SIG-M5 (cell line): ENCODE results near the gene GFER.
"Not testable (repeated sequence)": the region's sequence is repeated elsewhere in the genome, so short reads cannot be mapped to it uniquely, and the experiment has no call there.

Experiments
- DNase-seq: peaks from one replicate; lab custom pipeline; 2025; lab: John Stamatoyannopoulos, UW

Gene GFER

DNA sequence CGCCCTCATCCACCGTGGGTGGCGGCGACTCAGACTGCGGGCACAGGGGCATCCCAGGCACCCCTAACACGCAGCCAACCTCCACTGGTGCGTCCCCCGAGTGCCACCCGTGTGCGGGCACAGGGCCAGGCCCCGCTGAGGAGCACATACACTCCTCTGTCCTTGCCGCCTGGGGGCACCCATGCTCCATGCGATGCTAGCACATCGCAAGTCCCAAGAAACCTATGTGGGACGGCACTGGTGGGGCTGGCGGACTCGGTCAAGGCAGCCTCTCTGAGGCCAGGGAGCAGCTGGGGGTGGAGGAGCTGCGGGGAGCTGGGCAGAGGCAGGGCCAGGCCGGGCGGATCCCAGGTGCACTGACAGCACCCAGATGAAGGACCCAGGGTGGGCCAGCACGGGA, 21.7 kb downstream of the GFER start:
- DNase-seq: no peak

DNA sequence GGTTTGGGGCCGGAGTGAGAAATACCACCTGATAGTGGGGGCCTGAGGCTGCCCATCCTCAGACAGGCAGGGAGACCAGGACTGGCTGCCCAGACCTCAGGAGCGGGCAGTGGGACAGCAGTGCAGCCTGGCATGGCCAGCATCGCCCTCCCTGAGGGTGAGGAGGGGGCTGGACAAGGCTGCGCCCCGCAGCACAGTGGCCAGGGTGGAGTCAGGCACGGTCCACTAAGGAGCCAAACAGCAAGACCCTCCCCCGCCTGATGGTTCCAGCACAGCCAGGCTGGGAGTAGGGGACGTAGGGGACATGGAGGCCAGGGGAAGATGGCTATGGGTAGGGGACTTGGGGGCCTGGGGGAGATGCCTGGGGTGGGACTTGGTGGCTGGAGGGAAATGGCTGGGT, 22.3 kb downstream of the GFER start:
- no peak for DNase-seq

DNA sequence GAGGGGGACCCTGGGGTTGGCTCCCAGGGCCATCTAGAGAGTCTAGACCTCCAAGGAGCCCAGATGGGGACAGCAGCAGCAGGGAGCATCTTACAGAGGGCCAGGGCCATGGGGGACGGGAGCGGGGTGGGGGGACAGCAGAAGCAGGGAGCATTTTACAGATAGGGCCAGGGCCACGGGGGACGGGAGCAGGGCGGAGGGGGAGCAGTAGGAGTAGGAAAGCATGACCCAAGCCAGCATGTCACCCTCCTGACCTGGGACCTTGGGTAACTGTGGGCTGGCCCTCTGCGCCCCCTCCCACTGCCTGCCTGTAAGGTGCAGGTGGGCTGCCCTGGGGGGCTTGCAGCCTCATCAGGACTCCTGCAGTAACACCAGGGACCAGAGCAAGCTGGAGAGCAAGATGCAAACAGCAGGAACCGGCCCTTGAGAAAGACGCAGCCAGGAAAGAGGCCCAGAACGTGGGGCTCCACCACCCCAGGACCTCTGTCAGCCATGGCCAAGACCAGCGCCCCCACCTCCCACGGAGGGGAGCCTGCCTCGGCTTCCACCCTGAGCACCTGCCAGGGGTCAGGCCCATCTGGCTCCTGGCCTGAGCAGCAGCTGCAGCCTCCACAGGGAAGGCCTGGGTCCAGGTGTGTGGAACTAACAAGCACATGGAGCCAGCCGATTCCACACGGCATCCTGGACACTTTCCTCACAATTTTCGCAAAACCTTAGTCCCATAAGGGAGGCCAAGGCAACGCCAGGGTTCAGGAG, 23.3 kb downstream of the GFER start:
- no peak for DNase-seq

DNA sequence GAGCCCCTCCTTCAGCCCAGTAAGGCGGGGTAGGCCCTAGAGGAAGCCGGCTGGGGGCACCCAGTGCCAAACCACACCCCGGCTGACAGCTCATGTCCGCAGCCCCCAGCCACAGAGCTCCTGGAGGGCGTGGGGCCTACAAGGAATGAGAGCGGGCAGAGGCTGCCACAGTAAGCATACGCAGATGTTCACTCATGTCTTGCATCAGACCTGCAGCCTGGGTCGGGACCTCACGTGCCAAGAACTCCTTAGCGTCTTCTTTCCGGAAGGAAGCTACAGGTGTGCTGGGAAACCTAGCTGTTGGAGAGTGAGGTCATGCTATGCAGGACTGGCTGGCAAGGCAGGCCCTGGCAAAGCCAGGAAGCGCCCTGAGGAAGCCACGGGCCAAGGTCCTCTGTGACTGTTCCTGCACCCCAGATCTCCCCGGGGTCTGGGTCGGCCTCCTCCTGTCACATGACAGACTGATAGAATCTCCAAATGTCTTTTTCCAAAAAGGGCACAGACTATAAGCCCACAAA, 24.1 kb downstream of the GFER start:
- DNase-seq: no peak

DNA sequence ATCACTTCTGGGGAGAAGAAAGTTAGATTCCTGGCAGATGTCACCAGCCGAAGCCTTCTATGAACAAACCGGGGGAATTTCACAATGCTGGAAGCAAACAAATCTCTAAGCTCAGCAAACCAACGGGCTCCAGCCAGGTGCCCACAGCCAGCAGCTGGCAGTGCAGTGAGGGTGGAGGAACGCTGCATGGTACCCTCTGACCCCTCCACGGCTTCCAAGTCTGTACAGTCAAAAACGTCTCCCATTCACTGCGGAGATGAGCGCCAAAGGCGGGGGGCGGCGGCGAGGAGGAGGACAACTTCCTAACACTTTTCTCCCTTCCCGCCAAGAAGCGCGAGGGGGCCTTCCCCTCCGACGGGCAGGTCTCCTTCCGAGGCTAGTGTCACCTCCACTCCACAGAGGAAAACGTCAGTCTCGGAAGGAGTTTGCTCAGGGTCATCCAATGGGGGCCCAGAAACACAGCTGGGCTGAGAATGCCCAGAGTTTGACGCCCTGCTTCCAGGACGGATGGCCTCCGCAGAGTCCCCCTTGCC, 24.7 kb downstream of the GFER start:
- DNase-seq: no peak

DNA sequence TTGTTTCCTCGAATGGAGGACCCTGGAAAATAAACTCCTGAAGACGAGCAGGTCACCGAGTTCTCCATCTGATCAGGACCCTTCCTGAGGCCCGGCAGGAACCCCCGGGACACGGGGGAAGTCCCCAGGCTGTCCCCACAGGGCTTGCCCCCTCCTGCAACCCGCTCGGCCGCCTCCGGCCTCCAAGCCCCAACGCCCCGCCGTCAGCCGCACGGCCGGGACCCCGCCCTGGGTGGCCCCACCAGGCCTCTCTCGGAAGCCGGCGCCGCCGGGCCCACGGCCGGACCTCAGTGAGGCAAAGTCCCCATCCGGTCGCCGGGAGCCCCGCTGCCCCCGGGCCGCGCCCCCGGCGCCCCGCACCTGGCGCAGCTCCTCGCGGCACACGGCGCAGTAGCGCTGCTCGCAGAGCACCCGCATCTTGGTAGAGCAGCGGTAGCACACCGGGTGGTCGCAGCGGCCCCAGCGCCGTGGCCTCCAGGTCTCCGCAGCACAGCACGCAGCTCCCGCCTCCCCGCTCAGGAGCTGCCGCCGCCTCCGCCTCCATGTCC, 25.2 kb downstream of the GFER start:
- no peak for DNase-seq

DNA sequence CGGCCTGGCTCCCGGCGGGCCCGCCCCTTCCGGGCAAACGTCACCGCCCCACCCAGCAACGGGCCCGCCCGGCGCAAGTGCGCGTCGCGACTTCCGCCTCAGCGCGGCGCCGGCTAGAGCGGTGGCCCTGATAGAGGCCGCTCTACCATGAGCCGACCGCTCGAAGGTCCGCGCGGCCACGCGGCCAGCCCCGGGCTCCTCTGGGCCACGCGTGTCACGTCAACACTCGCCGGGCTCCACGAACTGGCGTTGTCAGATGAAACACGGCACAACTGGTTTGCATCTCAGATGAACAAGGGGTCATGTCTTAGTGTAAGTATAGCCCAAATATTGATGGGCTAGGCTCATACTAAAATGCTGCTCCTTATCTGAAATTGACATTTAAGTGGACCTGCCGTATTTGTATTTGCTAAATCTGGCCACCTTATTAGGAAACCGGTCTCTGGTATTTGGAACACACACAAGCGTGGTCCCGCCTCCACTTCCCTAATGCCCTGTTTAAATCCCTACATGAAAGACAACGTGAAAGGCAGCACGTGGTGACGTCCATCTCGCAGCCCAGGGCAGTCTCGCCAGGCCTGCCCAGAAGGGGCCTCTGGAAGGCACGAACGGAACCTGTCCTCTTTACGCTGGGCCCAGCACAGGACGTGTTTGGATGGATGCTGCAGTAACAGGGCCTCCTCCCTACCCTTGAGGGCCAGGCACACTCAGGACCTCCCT, 26.0 kb downstream of the GFER start, which contains the start of gene ZNF598:
Gene ZNF598, minus strand, starts transcription at position 31 of the 720 bp plus-strand sequence.
- DNase-seq: no peak

DNA sequence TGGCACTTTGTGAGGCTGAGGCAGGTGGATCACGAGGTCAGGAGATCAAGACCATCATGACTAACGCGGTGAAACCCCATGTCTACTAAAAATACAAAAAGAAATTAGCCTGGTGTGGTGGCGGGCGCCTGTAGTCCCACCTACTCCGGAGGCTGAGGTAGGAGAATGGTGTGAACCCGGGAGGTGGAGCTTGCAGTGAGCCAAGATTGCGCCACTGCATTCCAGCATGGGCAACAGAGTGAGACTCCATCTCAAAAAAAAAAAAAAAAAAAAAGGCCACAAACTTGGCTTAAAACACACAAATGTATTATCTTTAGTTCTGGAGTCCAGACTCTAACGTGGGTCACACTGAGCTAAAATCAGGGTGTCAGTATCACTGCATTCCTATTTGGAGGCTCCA, 27.7 kb downstream of the GFER start:
- not testable (repeated sequence) for DNase-seq

DNA sequence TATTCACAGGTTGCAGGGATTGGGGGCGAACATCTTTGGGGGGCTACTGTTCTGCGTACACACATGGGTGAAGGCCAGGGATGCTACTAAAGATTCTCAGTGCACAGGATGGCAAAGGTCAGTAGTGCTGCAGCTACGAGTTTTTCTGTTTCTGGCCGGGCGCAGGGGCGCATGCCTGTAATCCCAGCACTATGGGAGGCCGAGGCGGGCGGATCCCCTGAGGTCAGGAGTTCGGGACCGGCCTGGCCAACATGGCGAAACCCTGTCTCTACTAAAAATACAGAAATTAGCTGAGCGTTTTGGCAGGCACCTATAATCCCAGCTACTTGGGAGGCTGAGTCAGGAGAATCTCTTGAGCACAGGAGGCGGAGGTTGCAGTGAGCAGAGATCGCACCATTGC, 29.5 kb downstream of the GFER start:
- DNase-seq: no peak

DNA sequence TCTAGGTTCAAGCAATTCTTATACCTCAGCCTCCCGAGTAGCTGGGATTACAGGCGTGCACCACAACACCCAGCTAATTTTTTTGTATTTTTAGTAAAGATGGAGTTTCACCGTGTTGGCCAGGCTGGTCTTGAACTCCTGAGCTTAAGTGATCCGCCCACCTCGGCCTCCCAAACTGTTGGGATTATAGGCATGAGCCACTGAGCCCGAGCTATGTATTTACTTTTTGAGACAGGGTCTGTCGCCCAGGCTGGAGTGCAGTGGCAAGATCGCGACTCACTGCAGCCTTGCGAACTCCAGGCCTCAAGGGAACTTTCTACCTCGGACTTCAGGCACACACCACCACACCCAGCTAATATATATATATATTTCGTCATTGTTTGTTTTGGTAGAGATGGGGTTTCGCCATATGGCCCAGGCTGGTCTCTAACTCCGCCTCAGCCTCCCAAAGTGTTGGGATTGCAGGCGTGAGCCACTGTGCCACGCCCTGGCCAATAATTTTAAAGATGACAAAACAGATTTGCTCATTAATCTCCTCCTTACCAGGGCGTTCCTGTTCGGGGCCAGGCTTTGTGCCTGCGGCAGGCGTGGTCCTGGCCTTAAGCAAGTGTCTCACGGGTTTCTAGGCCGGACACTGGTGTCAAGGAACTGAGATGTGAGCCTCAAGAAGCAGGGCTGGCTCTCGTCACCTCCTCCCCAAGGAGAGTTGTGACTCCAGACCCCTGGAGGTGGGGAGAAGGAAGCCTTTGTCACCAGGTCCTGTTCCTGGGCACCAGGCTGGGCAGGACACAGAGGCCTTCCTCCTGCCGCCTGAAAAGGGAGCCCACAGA, 31.3 kb downstream of the GFER start:
- DNase-seq: peak; percentile 53

DNA sequence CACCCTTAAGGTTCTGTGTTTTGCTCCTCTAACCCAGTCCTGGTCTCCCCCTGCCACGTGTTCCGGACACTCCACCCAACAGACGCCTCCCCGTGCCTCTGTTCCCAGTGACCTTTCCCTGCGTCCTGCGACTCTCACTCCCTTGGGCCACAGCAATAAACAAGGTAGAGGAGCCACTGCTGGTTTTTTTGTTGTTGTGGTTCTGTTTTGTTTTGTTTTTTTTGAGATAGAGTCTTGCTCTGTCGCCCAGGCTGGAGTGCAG, 31.9 kb downstream of the GFER start:
- no peak for DNase-seq

DNA sequence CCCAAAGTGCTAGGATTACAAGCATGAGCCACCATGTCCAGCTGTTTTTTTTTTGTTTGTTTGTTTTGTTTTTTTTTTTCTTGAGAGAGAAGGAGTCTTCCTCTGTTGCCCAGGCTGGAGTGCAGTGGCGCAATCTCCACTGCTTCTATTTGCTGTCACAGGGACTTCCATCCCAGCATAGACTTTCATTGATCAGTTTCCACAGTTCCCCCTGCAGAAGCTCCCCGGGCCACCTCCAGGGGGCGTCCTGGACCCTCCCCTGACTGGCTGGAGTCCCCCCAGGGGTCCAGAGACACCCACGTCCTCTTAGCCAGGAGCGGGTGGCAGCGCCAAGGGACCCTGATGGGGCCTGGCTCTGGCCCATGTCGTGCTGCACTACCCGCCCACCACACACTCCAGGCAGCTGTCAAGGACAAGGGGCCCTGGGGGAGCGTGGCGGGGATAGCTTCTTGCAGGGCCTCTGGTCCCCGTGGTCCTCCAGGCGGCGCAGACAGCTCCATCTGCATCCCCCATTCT, 32.5 kb downstream of the GFER start:
- no peak for DNase-seq

DNA sequence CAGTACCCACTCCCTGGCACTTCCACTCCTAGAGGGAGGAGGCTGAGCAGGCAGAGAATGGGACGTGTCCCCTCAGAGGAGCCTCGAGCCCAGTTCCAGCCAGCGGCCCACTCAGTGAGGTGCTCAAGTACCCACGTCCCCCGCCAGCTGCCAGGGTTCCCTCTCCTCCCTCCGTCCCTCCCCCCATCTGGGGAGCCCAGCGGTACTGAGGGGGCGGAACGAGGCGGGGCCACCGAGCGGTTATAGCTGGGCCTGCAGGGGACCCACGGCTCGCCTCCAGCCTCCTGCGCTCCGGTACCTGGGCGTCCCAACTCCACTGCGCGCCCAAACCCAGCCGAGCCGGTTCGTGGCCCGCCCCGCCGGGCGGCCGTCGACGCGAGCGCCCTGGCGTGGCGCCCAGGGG, 35.5 kb downstream of the GFER start, which contains the start of gene NPW:
Gene NPW, plus strand, starts transcription at position 268 of the 403 bp plus-strand sequence.
- DNase-seq: no peak

DNA sequence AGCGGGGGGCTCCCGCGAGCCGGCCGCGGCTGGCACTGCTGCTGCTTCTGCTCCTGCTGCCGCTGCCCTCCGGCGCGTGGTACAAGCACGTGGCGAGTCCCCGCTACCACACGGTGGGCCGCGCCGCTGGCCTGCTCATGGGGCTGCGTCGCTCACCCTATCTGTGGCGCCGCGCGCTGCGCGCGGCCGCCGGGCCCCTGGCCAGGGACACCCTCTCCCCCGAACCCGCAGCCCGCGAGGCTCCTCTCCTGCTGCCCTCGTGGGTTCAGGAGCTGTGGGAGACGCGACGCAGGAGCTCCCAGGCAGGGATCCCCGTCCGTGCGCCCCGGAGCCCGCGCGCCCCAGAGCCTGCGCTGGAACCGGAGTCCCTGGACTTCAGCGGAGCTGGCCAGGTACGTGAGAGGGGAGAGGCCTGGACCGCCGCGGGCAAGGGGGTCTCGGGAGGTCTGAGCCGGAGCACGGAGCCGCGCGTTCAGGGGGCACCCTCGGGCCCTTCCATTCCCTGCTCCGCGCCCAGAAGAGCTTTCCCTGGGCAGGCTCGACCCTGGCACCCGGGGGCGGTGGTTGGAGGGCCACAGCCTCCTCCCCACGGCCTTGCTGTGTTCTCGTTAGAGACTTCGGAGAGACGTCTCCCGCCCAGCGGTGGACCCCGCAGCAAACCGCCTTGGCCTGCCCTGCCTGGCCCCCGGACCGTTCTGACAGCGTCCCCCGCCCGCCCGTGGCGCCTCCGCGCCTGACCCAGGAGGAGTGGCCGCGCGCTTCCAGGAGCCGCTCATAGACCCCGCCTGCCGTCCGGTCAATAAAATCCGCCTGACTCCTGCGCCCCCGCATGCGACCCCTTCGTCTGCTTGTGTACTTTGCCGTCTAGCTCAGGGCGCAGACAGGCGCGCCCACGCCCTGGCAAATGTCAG, 36.2 kb downstream of the GFER start:
- DNase-seq: no peak

DNA sequence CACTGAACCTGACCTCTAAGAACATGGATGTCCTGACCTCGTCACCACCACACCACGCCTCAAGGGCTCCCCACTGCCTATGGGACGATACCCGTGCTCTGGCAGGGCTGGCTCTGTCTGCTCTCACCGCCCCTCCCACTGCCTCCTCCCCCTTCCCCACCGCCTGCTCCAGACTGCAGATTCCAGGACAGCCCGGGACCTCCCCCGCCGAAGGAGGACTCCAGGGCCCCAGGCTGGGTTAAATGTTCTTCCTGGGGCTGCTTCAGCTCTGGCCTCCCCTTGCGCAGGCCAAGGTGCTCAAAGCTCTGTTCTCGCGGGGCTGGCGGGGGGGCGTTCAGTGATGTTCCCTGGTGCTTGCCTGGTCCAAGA, 38.7 kb downstream of the GFER start:
- DNase-seq: no peak

DNA sequence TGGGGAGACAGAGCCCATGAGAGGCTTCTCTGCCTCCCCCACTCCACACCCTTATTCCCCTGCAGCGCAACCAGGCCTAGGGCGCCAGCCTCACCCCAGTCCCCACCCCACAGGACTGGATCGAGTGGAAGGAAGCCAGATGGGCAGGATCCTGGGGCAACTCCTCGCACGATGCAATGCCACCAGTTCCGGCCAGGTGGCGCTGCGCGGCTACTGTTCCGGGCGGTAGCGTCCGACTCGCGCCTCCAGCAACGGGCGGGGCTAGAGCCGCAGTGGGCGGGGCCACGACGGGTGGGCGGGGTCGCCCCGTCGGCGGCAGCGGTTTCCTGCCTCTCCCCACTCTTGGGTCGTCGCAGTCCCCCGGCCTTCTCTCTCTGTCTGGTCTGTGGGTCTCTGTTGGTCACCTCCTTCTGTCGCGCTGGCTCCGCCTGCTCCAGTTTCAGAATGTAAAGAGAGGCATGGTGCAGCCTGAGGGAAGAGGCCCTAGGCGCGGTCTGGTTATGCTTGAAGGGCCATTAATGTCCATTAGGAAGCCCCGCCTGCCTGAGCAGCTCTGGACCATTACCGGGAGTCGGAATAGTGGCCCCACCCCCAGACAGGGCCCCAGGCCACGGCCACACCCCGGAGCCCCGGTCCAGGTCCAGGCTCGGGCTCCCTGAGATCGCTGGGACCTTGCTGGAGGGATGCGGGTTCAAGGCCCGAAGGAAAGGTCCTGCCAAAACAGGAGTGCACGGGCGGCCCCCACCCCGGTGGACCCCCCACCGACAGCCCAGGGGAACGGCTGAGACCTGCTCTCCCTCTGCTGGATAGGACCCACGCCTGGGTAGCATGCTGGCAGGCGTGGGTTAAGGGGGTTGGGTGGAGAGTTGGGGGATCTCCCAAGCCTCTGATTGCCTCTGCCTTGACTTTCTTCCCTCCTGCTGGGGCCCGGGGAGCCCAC, 39.4 kb downstream of the GFER start:
- no peak for DNase-seq

DNA sequence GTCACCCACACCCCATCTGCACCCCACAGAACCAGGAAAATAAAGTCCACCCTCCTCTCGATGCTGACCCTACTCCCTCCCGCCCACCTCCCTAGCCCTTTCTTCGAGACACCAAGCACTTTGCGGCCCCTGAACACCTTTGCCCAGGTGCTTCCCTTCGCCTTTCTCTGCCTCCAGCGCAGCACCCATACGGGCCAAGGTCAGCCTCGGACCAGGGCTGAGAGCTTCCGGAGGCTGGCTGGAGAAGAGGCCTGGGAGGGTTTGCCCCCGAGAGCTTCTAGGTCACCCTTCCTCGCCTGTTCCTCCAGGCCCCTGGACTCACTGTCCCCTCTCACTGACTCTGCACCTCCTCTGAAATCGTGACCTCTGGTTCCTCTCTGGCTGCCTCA, 40.0 kb downstream of the GFER start:
- DNase-seq: no peak

DNA sequence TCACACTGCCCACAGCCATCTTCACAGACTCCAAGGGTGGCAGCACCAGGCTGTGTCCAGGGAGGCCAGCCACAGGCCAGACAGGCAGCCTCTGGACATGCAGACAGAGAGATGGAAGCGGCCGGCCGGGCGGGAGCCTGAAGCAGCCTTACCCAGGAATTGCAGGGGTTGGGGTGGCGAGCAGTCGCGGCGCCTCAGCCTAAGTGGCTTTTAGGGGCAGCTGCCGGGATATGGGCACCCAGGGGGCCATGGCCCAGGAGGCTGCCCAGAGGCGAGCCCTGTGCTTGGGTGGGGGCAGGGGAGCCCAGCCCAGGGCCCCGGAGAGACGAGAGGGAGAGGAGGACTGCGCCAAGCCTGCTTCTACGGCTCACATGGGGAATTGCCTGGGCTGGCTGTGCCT, 41.3 kb downstream of the GFER start:
- DNase-seq: no peak

DNA sequence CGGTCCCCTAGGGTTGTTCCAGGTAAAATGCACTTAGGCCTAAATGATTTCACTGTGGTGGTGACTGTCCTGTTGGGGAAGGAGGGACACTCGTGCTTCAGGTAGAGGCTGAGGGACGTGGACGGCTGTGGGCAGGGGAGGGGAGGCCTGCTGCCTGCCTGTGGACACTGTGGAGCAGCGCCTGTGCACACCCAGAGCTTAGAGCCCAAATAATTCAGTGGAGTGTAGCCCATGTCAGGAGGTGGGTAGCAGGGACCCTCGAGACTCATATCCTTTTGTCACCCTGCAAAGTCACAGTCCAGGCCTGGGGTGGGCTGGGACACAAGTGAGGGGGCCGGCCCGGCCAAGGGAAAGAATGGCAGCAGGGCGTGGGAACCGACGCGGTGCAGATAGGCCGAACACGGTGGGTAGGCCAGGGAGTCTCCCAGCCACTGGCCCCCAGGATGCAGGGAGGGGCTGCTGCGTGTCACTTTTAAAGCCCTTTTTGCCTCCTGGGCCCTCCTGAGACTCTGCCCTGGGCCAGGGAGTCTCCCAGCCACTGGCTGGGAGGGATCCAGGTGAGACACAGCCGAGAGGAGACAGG, 42.0 kb downstream of the GFER start:
- no peak for DNase-seq
